Motor neuron (in vitro differentiated cells): ENCODE results near the gene PCGF3. TPM values are rescaled to one million over a fixed set of nuclear protein-coding genes. Genes with fewer than 3 reads are reported as not detected.

Experiments used
- ATAC-seq, 8 experiments: fragments of 200-7000 bp; cut with Tn5 transposase; replicated peaks in 6 of 8; 2 replicates each; pipeline ENCODE4 v1.8.0; 2021; ENCODE audit warnings: mild to moderate bottlenecking in 8 of 8, moderate library complexity in 8 of 8
- H3K27ac ChIP-seq, 2 donors: fragments of 250-450 bp; sonication (Bioruptor Pico); 2 replicates each; pipeline ENCODE4 v1.9.0; 2021; ENCODE audit warnings: antibody characterized with exemption in 2 of 2, mild to moderate bottlenecking in 2 of 2, moderate library complexity in 1 of 2
- H3K4me1 ChIP-seq, 2 donors: fragments of 250-450 bp; sonication (Bioruptor Pico); replicated peaks in 1 of 2; 2 replicates each; pipeline ENCODE4 v1.6.1; 2021; ENCODE audit warnings: antibody characterized with exemption in 2 of 2, mild to moderate bottlenecking in 2 of 2, moderate library complexity in 1 of 2
- H3K4me3 ChIP-seq, 5 donors: fragments of 250-450 bp; sonication (Bioruptor Pico); 2 replicates each; pipeline ENCODE4 v1.9.0; 2021; ENCODE audit warnings: antibody characterized with exemption in 5 of 5, mild to moderate bottlenecking in 5 of 5, moderate library complexity in 4 of 5
- WGBS, 10 experiments: fragments of 450-650 bp; shearing (Covaris generic); methylation state at CpG; one replicate each; pipeline ENCODE4 v1.0.0; 2022; 5-methylcytosine and 5-hydroxymethylcytosine counted together
- in situ Hi-C, 9 experiments: fragments of 400-800 bp; cut with MboI; loops; one replicate each; pipeline ENCODE4 v1.15.0; 2021; ENCODE audit warnings: low sequenced_read_pairs in 9 of 9, low pct_unique_long_range_greater_than_20kb in 2 of 9; ENCODE audit not compliant: unreplicated experiment in 9 of 9
- total RNA-seq, 8 experiments: library from RNA; unstranded; fragments of 300-600 nt; gene quantifications; 2 replicates each; pipeline versions ENCODE4 v1.2.3 to v1.2.4, GENCODE V29; 2022

PCGF3 gene
- total RNA-seq, 8 experiments from 2014 or later, result 21.8 to 86.9 (median 42.1) TPM

DNA sequence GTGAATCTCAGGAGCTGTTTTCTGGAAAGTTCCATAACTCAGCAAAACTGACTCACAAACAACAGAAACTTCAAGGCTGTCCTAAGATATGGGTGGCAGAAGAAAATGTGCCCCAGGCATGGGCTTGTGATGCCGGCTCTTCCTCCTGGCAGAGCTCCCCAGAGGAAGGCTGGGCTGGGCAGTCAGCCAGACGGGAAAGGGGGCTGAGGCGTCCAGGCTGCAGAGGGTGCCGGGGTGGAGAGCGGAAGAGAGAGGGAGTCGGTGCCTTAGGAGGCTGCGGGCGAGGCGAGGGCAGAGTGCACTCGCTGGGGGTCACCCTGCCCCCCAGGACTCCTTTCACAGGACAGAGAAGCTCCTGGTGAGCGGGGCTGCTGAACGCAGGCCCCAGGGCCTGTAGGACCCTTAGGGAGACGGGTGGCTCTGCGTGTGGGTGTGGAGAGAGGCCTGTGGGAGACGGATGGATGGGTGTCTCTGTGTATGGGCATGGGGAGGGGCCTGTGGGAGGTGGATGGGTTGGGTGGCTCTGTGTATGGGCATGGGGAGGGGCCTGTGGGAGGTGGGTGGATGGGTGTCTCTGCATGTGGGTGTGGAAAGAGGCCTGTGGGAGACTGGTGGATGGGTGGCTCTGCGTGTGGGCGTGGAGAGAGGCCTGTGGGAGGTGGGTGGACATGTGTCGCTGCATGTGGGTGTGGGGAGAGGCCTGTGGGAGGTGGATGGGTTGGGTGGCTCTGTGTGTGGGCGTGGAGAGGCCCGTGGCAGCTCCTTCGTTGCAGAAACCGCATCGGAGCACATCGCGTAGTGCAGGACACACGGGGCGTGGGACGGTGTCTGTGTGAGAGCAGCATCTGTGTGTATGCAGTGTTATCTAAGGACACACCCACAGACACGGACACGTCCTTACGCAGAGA lies 15.9 kb downstream of the PCGF3 start:
- peaks cover 4 to 7% of the 10 kb centered on the region in 2 donors for H3K4me1 ChIP-seq
- no peak overlapping the region for H3K27ac ChIP-seq
- in situ Hi-C loops, result no loop called here
- H3K4me3 ChIP-seq, result no peak overlapping the region
- WGBS, 10 experiments, result 70 to 100% (median 86%) methylated on average over 1 to 4 of the region's 31 CpGs; no CpG with 5 or more reads in 4 of the 10 experiments
- ATAC-seq, result peak in 6 of 8 experiments; percentile 6 to 81 (median 43)

DNA sequence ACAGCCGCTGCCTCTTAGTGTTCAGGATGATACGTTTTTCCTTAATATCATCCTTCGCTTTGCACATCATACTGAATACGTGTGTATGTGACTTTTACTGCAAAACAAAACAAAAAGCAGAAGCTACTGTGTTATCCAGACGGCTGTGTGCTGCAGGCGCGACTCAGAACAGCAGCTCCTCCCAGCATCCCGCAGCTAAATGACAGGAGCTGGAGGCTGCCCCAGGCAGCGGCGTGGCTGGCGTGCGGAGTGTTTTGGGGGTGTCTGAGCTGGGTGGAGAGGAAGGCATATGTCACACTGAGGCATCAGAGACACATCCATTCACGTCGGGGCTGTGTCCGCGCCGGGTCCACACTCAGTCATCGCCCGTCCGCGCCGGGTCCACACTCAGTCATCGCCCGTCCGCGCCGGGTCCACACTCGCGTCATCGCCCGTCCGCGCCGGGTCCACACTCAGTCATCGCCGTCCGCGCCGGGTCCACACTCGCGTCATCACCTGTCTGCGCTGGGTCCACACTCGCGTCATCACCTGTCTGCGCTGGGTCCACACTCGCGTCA lies 16.6 kb downstream of the PCGF3 start:
- no peak overlapping the region for H3K27ac ChIP-seq
- WGBS, 10 experiments, result 85 to 100% (median 93%) methylated on average over 1 to 14 of the region's 47 CpGs; no CpG with 5 or more reads in 5 of the 10 experiments
- ATAC-seq, result peak in 1 of 8 experiments; percentile 3
- in situ Hi-C loops, result no loop called here
- no peak overlapping the region for H3K4me3 ChIP-seq
- peaks cover 4 to 14% of the 10 kb centered on the region in 2 donors for H3K4me1 ChIP-seq

DNA sequence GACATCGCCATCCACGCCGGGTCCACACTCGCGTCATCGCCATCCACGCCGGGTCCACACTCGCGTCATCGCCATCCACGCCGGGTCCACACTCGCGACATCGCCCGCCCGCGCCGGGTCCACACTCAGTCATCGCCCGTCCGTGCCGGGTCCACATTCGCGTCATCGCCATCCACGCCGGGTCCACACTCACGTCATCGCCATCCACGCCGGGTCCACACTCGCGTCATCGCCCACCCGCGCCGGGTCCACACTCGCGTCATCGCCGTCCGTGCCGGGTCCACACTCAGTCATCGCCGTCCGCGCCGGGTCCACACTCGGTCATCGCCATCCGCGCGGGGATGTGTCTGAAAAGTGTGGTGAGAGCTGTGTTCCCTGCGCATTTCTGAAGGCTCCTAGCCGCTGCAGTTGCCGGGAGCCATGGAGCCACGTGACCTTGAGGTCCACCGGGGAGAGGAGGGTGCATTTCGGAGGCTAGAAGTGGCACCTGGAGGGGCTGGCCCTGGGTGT lies 17.3 kb downstream of the PCGF3 start:
- H3K4me3 ChIP-seq, result no peak overlapping the region
- in situ Hi-C loops, result no loop called here
- 95 to 100% (median 100%) methylated on average over 1 to 8 of the region's 61 CpGs; no CpG with 5 or more reads in 5 of the 10 experiments for WGBS, 10 experiments
- ATAC-seq, result no peak
- H3K4me1 ChIP-seq, result peaks cover 4 to 18% of the 10 kb centered on the region in 2 donors
- H3K27ac ChIP-seq, result no peak overlapping the region

DNA sequence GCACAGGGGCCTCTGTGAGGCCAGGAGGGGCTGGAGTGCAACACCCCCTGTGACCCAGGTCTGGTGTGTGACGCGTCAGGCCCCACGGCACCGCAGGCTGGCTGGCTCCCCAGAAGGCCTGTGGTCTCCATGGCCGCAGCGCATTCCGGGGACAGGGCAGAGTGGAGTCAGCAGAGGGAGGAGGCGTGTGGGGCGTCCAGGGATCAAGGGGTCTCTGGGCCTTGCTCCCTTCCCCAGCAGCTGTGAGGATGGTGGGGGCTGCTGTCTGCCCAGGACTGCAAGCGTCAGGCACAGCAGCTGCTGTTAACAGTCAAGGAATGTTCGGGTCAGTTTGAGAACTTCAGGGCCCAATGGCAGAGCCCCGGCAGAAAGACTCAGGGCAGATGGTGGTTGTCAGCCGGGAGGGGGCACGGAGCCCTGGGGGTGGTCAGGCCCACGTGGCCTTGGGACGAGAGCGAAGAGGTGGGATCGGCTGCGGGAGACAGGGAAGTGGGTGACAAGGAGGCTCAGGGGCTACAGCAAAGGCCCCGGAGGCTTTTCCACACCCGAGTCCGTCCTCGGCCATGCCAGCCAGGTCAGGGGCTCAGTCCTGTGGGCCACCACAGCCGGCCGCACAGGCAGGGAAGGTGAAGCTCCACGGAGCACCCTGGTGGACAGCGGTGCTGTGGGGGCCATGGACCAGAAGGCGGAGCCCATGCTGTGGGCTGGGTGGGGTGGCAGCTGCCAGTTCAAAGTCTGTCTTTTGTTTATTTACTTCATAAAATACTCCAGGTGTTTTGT lies 18.3 kb downstream of the PCGF3 start:
- 80 to 100% (median 93%) methylated on average over 2 to 3 of the region's 28 CpGs; no CpG with 5 or more reads in 7 of the 10 experiments for WGBS, 10 experiments
- Histone ChIP-seq H3K4me3 (no peak overlapping the region), H3K4me1 (peaks cover 4 to 18% of the 10 kb centered on the region in 2 donors), H3K27ac (no peak overlapping the region)
- in situ Hi-C loops, result no loop called here
- peak in 1 of 8 experiments; percentile 19 for ATAC-seq

DNA sequence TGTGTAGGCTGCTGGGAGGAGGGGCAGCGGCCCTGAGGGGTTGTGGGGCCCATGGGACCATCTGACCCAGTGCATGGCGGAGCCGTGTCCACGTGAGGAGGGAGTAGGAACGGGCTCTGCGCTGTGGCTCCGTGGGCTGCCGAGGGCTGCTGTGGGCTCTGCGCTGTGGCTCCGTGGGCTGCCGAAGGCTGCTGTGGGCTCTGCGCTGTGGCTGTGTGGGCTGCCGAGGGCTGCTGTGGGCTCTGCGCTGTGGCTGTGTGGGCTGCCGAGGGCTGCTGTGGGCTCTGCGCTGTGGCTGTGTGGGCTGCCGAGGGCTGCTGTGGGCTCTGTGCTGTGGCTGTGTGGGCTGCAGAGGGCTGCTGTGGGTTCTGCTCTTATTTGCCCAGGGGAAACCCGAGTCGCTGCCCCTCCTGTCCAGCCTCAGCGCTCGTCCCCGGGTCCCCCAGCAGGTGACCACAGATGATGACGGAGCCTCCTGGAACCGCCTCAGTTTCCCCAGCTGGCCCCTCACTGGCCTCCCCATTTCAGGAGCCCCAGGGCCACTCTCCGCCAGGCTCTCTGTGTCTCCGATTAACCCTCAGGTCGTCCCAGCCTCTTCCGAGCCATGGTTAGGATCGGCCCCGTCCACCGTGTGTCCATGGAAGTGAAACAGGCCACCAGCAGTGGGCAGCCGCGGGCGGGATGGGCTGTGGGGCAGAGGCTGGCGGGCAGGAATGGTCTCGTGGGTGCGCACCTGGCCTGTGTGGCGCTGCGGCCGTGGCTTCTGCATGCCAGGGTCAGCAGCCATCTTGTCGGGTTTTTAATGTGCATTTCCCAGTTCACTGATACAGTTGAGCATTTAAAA lies 20.0 kb downstream of the PCGF3 start:
- ATAC-seq, result no peak
- peak overlapping the region in 1 of 2 donors; percentile 71 for H3K27ac ChIP-seq

DNA sequence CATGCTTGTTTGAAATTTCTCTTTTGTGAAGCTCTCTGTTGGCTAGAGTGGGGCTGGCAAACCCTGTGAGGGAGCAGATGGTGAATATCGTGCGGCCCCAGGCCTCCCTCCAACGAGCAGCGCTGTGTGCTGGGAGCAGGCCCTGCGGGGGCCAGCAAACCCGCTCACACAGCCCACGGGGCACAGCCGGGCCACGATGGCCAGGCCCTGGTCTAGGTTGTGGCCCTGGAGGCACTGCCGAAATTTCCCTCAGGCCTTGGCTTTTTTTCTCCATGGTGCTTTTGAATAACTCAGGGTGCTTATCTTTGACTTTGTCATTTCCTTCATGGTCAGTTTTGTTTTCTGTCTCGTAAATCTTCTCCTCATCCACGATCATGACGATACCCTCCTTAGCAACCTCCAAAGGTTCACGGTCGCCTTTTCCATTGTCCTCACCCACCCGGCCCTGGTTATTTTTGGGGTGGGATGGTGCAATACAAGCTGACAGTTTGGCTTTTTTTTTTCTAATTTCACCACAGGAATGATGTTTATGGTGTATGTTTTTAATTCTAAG lies 20.7 kb downstream of the PCGF3 start:
- Histone ChIP-seq H3K4me3 (no peak overlapping the region), H3K4me1 (peaks cover 4 to 18% of the 10 kb centered on the region in 2 donors), H3K27ac (peak overlapping the region in 1 of 2 donors; percentile 71)
- peak in 4 of 8 experiments; percentile 6 to 12 (median 8) for ATAC-seq
- in situ Hi-C loops, result no loop called here
- 15 to 84% (median 60%) methylated on average over 2 to 11 of the region's 16 CpGs; no CpG with 5 or more reads in 3 of the 10 experiments for WGBS, 10 experiments

More for the DNA sequence above, 20.0 kb downstream of the PCGF3 start:
- no peak overlapping the region for H3K4me3 ChIP-seq
- H3K4me1 ChIP-seq, result peaks cover 4 to 18% of the 10 kb centered on the region in 2 donors
- in situ Hi-C loops, result no loop called here
- WGBS, 10 experiments, result 60 to 96% (median 87%) methylated on average over 1 to 9 of the region's 41 CpGs; no CpG with 5 or more reads in 7 of the 10 experiments

DNA sequence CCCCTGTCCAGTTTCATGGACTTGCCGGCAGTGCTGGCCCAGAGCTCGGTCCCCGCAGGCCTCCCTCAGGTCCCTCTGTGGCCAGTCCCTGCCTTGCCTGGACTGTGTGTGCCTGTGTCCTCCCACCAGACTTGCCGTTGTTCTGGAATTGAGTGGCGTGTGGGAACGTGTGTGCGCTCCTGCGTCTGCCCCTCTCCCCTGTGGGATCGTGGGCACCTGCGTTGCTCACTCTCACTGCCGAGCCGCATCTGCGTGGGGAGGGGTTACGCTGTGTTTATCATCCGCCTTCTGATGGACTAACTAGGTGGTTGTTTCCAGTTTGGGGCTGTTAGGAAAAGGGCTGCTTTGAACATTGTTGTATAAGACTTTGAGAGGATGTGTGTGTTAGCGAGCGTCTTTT lies 21.2 kb downstream of the PCGF3 start:
- in situ Hi-C loops, result no loop called here
- ATAC-seq, result peak in 7 of 8 experiments; percentile 24 to 92 (median 88)
- H3K4me3 ChIP-seq, result no peak overlapping the region
- H3K27ac ChIP-seq, result peak overlapping the region in 1 of 2 donors; percentile 71
- WGBS, 10 experiments, result 25 to 100% (median 90%) methylated on average over 1 to 15 of the region's 17 CpGs; no CpG with 5 or more reads in 5 of the 10 experiments
- H3K4me1 ChIP-seq, result peaks cover 4 to 18% of the 10 kb centered on the region in 2 donors

DNA sequence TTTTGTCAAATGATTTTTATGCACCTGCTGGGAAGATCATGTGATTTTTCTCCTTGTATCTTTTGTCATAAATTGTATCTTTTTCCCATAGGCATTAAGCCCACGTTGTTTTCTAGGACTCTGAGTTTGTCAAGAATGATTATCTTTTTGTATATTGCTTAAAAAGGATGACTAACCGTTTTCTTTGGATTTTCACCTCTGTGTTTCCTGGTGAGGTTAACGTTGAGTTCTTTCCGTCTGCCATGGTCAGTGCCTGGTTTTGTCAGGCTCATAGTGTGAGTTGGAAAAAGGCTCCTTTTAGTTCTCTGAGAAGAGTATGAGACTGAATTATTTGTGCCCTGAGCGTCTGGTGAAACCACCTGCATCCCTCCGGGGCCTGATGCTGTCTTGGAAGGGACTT lies 21.9 kb downstream of the PCGF3 start:
- in situ Hi-C loops, result no loop called here
- ATAC-seq, result no peak
- Histone ChIP-seq H3K4me3 (no peak overlapping the region), H3K4me1 (peaks cover 4 to 18% of the 10 kb centered on the region in 2 donors), H3K27ac (peak overlapping the region in 1 of 2 donors; percentile 1)
- WGBS, 10 experiments, result 63 to 100% (median 88%) methylated on average over 1 to 6 of the region's 6 CpGs; no CpG with 5 or more reads in 1 of the 10 experiments

DNA sequence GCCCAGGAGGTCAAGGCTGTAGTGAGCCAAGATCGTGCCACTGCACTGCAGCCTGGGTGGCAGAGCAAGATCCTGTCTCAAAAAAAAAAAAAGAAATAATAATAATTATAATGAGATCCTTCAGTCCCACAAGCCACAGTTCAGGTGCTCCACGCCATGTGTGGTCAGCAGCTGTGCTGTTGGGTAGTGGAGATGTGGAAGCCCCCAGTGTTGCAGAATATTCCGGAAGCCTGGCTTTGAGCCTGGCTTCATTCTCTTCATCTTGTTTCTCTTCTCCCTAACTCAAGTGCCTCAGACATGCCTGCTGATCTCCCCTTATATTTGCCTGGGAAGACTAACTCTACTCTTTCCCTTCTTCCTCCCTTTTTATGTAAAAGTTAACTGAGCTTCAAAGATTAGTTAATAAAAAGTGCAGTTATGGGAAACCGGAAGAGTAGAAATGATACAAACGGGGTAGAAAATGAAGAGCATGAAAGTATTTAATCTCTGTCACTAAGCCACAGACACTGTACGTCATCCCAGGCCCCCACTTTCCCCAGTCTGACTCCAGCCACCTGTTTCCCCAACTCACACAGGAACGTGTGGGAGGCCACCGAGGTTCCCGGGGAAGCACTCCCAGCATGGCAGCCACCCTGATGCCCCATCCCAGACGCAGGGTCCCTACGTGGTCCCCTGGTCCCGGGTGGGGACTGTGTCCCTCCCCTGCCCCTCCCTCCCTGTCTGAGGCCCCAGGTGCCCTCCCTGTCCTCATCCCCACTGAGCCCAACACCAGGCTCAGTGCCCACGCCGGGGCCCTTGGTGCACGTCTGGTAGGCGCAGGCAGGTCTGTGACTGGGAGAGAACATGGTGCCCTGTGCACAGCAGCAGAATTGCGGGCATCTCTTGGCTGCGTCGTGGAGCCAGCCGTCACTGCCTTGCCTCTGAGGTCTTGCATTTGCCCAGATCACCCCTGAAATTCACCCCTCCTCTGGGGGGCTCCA lies 24.0 kb downstream of the PCGF3 start:
- in situ Hi-C loops, result no loop called here
- 78 to 100% (median 93%) methylated on average over 1 to 9 of the region's 20 CpGs for WGBS, 10 experiments
- Histone ChIP-seq H3K4me3 (no peak overlapping the region), H3K4me1 (peaks cover 4 to 18% of the 10 kb centered on the region in 2 donors), H3K27ac (no peak overlapping the region)
- ATAC-seq, result no peak

DNA sequence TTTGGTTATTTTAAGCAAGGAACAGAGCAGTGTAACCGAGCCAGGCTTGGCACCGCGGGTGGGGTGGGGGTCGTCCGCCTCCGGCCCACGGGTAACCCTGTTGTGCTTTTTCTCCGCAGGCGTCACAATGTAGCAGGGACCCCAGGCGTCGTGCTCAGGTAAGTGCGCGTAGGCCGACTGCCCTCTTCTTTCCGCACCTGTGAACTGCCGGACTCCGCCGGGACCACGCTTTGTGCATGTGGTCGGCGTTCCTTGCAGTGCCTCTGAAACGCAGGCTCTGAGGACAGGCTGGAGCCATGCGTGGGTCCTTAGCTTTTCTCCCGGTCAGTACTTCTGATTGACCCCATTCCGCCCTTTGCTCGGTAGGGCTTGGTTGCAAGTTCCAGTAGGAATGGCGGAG lies 24.9 kb downstream of the PCGF3 start:
- Histone ChIP-seq H3K4me1 (peaks cover 4 to 18% of the 10 kb centered on the region in 2 donors), H3K4me3 (no peak overlapping the region), H3K27ac (no peak overlapping the region)
- WGBS, 10 experiments, result 83 to 100% (median 99%) methylated on average over 1 to 14 of the region's 27 CpGs; no CpG with 5 or more reads in 3 of the 10 experiments
- ATAC-seq, result no peak
- in situ Hi-C loops, result no loop called here
